ENCODE results near the gene OR6J1. TPM values are rescaled to one million over a fixed set of nuclear protein-coding genes. Genes with fewer than 3 reads are reported as not detected.

OR6J1 gene
- total RNA-seq, 1 experiment from 2014 or later = 0.18 TPM

DNA sequence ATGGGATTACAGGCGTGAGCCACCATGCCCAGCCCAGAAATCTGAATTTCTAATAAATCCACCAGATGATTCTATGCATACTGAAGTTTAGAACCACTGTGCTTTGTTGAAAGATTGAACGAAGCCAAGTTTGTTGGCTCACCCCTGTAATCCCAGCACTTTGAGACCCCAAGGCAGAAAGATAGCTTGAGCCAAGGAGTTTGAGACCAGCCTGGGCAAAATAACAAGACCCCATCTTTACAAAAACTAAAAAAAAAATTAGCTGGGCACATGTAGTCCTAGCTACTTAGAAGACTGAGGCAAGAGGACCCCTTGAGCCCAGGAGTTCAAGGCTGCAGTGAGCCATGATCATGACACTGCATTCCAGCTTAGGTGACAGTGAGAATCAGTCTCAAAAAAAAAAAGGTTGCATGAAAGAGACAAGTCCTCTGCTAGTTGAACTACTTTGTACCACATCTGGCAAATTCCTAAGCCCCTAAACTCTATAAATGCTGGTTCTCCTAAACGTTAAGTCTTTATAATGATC lies 47.7 kb downstream of the OR6J1 start:
- Histone ChIP-seq H3K27me3 (replicated peaks; ENCODE audit: control insufficient read depth, insufficient read depth, low read length) (no peaks in the 10 kb centered on the region), H3K36me3 (ENCODE audit: control insufficient read depth, insufficient read depth, low read length) (no peaks in the 10 kb centered on the region), H3K4me3 (ENCODE audit: low read depth, low read length) (no peak overlapping the region), H3K4me1 (peaks cover 41% of the 10 kb centered on the region), H3K9me3 (no peaks in the 10 kb centered on the region)
- ChIA-PET POLR2A (no interaction called here), CTCF (interaction anchor here (0.6 to 1.8 kb wide), 3 partner anchors 24 to 367 kb away, joined by 3 to 5 read pairs (median 4); no protein-coding TSS in a partner anchor)
- H3K9me3 Mint-ChIP-seq (ENCODE audit: unreplicated experiment) = no peaks in the 10 kb centered on the region
- no peaks in the 10 kb centered on the region for H3K36me3 Mint-ChIP-seq (ENCODE audit: insufficient read depth, unreplicated experiment)
- no peak overlapping the region for H3K4me3 Mint-ChIP-seq (ENCODE audit: unreplicated experiment)
- H3K27me3 Mint-ChIP-seq (ENCODE audit: insufficient read depth, unreplicated experiment) = no peaks in the 10 kb centered on the region
- no peak overlapping the region for H3K27ac Mint-ChIP-seq (ENCODE audit: unreplicated experiment)
- TF ChIP-seq, protein P1, sequence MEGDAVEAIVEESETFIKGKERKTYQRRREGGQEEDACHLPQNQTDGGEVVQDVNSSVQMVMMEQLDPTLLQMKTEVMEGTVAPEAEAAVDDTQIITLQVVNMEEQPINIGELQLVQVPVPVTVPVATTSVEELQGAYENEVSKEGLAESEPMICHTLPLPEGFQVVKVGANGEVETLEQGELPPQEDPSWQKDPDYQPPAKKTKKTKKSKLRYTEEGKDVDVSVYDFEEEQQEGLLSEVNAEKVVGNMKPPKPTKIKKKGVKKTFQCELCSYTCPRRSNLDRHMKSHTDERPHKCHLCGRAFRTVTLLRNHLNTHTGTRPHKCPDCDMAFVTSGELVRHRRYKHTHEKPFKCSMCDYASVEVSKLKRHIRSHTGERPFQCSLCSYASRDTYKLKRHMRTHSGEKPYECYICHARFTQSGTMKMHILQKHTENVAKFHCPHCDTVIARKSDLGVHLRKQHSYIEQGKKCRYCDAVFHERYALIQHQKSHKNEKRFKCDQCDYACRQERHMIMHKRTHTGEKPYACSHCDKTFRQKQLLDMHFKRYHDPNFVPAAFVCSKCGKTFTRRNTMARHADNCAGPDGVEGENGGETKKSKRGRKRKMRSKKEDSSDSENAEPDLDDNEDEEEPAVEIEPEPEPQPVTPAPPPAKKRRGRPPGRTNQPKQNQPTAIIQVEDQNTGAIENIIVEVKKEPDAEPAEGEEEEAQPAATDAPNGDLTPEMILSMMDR (IDR thresholded peaks at IDR 0.05; ENCODE audit: insufficient read depth in 1 of 2, low read depth in 1 of 2, low read length in 1 of 2, severe bottlenecking in 1 of 2, unreplicated experiment in 1 of 2) = no peak
- no TSS peak for BruUV-seq (replicated peaks)
- H3K4me1 Mint-ChIP-seq (ENCODE audit: low read depth, unreplicated experiment) = no peaks in the 10 kb centered on the region
- intact Hi-C loops (cut with micrococcal nuclease; ENCODE audit: unreplicated experiment) = no loop called here
- no peak for DNase-seq

DNA sequence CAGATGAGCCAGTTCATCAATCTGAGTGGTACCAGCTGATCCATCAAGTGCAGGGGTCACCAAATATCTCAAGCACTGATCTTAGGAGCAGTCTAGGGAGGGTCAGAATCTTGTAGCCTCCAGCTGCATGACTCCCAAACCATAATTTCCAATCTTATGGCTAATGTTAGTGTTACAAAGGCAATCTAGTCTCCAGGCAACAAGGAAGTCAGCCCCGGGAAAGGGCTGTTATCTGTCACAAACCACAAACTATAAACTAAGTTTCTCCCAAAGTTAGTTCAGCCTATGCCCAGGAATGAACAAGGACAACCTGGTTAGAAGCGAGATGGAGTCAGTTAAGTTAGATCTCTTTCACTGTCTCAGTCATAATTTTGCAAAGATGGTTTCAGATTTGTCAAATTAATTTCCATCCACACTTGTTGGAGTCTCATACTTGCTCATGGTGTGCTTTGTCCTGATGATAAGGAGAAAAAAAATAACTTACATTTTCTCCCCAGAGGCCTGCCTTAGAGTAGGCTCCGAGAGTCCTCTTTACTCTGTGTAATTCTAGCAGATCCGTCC lies 49.9 kb downstream of the OR6J1 start:
- H3K27me3 Mint-ChIP-seq (ENCODE audit: insufficient read depth, unreplicated experiment) = no peaks in the 10 kb centered on the region
- Histone ChIP-seq H3K4me1 (peaks cover 20% of the 10 kb centered on the region), H3K4me3 (ENCODE audit: low read depth, low read length) (no peak overlapping the region), H3K9me3 (no peaks in the 10 kb centered on the region), H3K27me3 (replicated peaks; ENCODE audit: control insufficient read depth, insufficient read depth, low read length) (no peaks in the 10 kb centered on the region), H3K36me3 (ENCODE audit: control insufficient read depth, insufficient read depth, low read length) (no peaks in the 10 kb centered on the region)
- no peak overlapping the region for H3K4me3 Mint-ChIP-seq (ENCODE audit: unreplicated experiment)
- BruUV-seq (replicated peaks) = no TSS peak
- H3K27ac Mint-ChIP-seq (ENCODE audit: unreplicated experiment) = no peak overlapping the region
- ChIA-PET POLR2A (no interaction called here), CTCF (no interaction called here)
- peaks cover 4% of the 10 kb centered on the region for H3K36me3 Mint-ChIP-seq (ENCODE audit: insufficient read depth, unreplicated experiment)
- H3K4me1 Mint-ChIP-seq (ENCODE audit: low read depth, unreplicated experiment) = no peaks in the 10 kb centered on the region
- DNase-seq = no peak
- TF ChIP-seq, protein P1 (IDR thresholded peaks at IDR 0.05; ENCODE audit: insufficient read depth in 1 of 2, low read depth in 1 of 2, low read length in 1 of 2, severe bottlenecking in 1 of 2, unreplicated experiment in 1 of 2) = no peak
- no peaks in the 10 kb centered on the region for H3K9me3 Mint-ChIP-seq (ENCODE audit: unreplicated experiment)
- intact Hi-C loops (cut with micrococcal nuclease; ENCODE audit: unreplicated experiment) = no loop called here

DNA sequence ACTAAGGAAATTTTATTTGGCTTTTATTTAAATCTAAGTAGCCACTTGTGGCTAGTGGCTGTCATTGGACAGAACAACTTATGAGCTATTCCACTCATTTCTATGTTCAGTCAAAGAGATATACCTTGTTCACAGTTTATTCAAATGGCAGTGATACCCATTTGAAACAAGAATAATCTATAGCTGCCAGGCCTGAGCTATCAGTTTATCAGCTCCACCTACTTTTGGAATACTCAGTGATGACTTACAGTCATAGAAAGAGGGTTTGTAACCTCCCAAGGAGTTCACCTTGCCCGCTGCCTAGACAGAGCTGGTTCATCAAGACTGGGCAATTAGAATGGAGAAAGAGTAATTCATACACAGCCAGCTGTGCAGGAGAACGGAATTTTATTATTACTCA lies 50.6 kb downstream of the OR6J1 start:
- Histone ChIP-seq H3K9me3 (no peaks in the 10 kb centered on the region), H3K27me3 (replicated peaks; ENCODE audit: control insufficient read depth, insufficient read depth, low read length) (no peaks in the 10 kb centered on the region), H3K36me3 (ENCODE audit: control insufficient read depth, insufficient read depth, low read length) (no peaks in the 10 kb centered on the region), H3K4me3 (ENCODE audit: low read depth, low read length) (no peak overlapping the region), H3K4me1 (peaks cover 17% of the 10 kb centered on the region)
- intact Hi-C loops (cut with micrococcal nuclease; ENCODE audit: unreplicated experiment) = no loop called here
- no TSS peak for BruUV-seq (replicated peaks)
- H3K9me3 Mint-ChIP-seq (ENCODE audit: unreplicated experiment) = no peaks in the 10 kb centered on the region
- POLR2A ChIA-PET = no interaction called here
- no peak for DNase-seq
- CTCF ChIA-PET = no interaction called here
- H3K36me3 Mint-ChIP-seq (ENCODE audit: insufficient read depth, unreplicated experiment) = peaks cover 10% of the 10 kb centered on the region
- no peaks in the 10 kb centered on the region for H3K4me1 Mint-ChIP-seq (ENCODE audit: low read depth, unreplicated experiment)
- H3K27ac Mint-ChIP-seq (ENCODE audit: unreplicated experiment) = no peak overlapping the region
- TF ChIP-seq, protein P1 (IDR thresholded peaks at IDR 0.05; ENCODE audit: insufficient read depth in 1 of 2, low read depth in 1 of 2, low read length in 1 of 2, severe bottlenecking in 1 of 2, unreplicated experiment in 1 of 2) = no peak
- H3K27me3 Mint-ChIP-seq (ENCODE audit: insufficient read depth, unreplicated experiment) = no peaks in the 10 kb centered on the region
- H3K4me3 Mint-ChIP-seq (ENCODE audit: unreplicated experiment) = no peak overlapping the region

Data from Caco-2 (cell line).